HL-60 (cell line): Measurements from ENCODE around the gene DKK1.

Experiments used
- DNase-seq, 2 experiments: peaks; one replicate each; pipeline ENCODE4 v3.0.0-alpha.2; 2010 to 2020; ENCODE audit warnings: low read depth in 1 of 2, low spot score in 1 of 2
- H3K27ac ChIP-seq: fragments of 250-450 bp; sonication (Bioruptor Pico); replicated peaks from 2 replicates; pipeline ENCODE4 v1.5.1; 2020; ENCODE audit warnings: mild to moderate bottlenecking, moderate library complexity
- H3K27me3 ChIP-seq: fragments of 250-450 bp; sonication (Bioruptor Pico); 2 replicates; pipeline ENCODE4 v1.5.1; 2021; ENCODE audit warnings: mild to moderate bottlenecking, moderate library complexity; ENCODE audit not compliant: insufficient read depth, poor library complexity, severe bottlenecking
- H3K4me3 ChIP-seq: replicated peaks from 2 replicates; pipeline ENCODE4 v1.5.1; 2011; ENCODE audit warnings: mild to moderate bottlenecking, control low read depth, low read length; ENCODE audit not compliant: insufficient read depth
- GABPA ChIP-seq: IDR thresholded peaks from 2 replicates; pipeline ENCODE4 v1.6.1; 2012; ENCODE audit warnings: low read depth
- POLR2AphosphoS5 ChIP-seq: IDR thresholded peaks from 2 replicates; pipeline ENCODE4 v1.6.1; 2012; ENCODE audit warnings: low read depth
- REST ChIP-seq: IDR thresholded peaks from 2 replicates; pipeline ENCODE4 v1.6.1; 2012; ENCODE audit warnings: low read depth; ENCODE audit not compliant: insufficient replicate concordance
- SPI1 ChIP-seq: IDR thresholded peaks from 2 replicates; pipeline ENCODE4 v1.6.1; 2012; ENCODE audit warnings: low read depth, mild to moderate bottlenecking, borderline replicate concordance
- TF ChIP-seq, protein P1 (sequence below): IDR thresholded peaks from one replicate; pipeline ENCODE4 v1.5.1; 2011; ENCODE audit warnings: low read length, control low read depth, inconsistent platforms; ENCODE audit not compliant: insufficient read depth

The DKK1 gene

GRCh38 chr10:52348037-52348564 lies 34.0 kb downstream of the DKK1 start:
- DNase-seq = peak in 1 of 2 experiments; percentile 60
- Histone ChIP-seq H3K4me3 (no peak overlapping the region), H3K27me3 (no peaks in the 10 kb centered on the region), H3K27ac (no peak overlapping the region)
- TF ChIP-seq REST (no peak), POLR2AphosphoS5 (no peak), SPI1 (peak; percentile 74; the same call in 1 of the 2 replicates)

GRCh38 chr10:52351914-52352330 lies 37.8 kb downstream of the DKK1 start:
- DNase-seq = no peak
- no peak overlapping the region for H3K27ac ChIP-seq
- TF ChIP-seq GABPA (no peak), SPI1 (no peak), POLR2AphosphoS5 (no peak), REST (no peak)
- TF ChIP-seq, protein P1, sequence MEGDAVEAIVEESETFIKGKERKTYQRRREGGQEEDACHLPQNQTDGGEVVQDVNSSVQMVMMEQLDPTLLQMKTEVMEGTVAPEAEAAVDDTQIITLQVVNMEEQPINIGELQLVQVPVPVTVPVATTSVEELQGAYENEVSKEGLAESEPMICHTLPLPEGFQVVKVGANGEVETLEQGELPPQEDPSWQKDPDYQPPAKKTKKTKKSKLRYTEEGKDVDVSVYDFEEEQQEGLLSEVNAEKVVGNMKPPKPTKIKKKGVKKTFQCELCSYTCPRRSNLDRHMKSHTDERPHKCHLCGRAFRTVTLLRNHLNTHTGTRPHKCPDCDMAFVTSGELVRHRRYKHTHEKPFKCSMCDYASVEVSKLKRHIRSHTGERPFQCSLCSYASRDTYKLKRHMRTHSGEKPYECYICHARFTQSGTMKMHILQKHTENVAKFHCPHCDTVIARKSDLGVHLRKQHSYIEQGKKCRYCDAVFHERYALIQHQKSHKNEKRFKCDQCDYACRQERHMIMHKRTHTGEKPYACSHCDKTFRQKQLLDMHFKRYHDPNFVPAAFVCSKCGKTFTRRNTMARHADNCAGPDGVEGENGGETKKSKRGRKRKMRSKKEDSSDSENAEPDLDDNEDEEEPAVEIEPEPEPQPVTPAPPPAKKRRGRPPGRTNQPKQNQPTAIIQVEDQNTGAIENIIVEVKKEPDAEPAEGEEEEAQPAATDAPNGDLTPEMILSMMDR = no peak

GRCh38 chr10:52353205-52353604 lies 39.1 kb downstream of the DKK1 start:
- H3K27ac ChIP-seq = no peak overlapping the region
- TF ChIP-seq SPI1 = no peak
- TF ChIP-seq, protein P1 = no peak
- TF ChIP-seq GABPA = no peak
- no peak for TF ChIP-seq REST
- TF ChIP-seq POLR2AphosphoS5 = no peak
- no peak overlapping the region for H3K4me3 ChIP-seq
- DNase-seq = no peak
- peaks cover 2% of the 10 kb centered on the region for H3K27me3 ChIP-seq

More at GRCh38 chr10:52351914-52352330, 37.8 kb downstream of the DKK1 start:
- Histone ChIP-seq H3K4me3 (no peak overlapping the region), H3K27me3 (peaks cover under 1% of the 10 kb centered on the region)

- TF ChIP-seq POLR2AphosphoS5 (no peak), GABPA (no peak), SPI1 (no peak), REST (no peak)
- TF ChIP-seq, protein P1 = no peak
- no peak for DNase-seq
- H3K27me3 ChIP-seq = peaks cover 2% of the 10 kb centered on the region
- no peak overlapping the region for H3K27ac ChIP-seq
- no peak overlapping the region for H3K4me3 ChIP-seq
These were observed 39.9 kb downstream of the DKK1 start for GRCh38 chr10:52353960-52354394.
